HEK293T (cell line): Measurements from ENCODE around the gene COPS3.

Source experiments
- CTCF ChIA-PET: fragments of 350-600 bp; formaldehyde crosslinking; extraction: SDS; loops from one replicate; lab custom pipeline; 2021; ENCODE audit warnings: antibody characterized with exemption, inconsistent platforms; lab: Yijun Ruan, JAX
- POLR2A ChIA-PET: fragments of 350-600 bp; formaldehyde crosslinking; extraction: SDS; loops from one replicate; lab custom pipeline; 2020; ENCODE audit warnings: antibody characterized with exemption, inconsistent platforms; lab: Yijun Ruan, JAX
- DNase-seq: peaks from one replicate; pipeline ENCODE4 v3.0.0; 2012; ENCODE audit warnings: mixed read lengths; ENCODE audit errors: extremely low spot score
- ARNT ChIP-seq: fragments of 450-650 bp; IDR thresholded peaks from 2 replicates; pipeline ENCODE4 v1.6.1; 2017; ENCODE audit warnings: mild to moderate bottlenecking
- BHLHE40 ChIP-seq: fragments of 450-650 bp; IDR thresholded peaks from 2 replicates; pipeline ENCODE4 v1.6.1; 2016; ENCODE audit warnings: mild to moderate bottlenecking, moderate library complexity, borderline replicate concordance
- CTBP1 ChIP-seq: fragments of 450-650 bp; IDR thresholded peaks from 2 replicates; pipeline ENCODE4 v1.6.1; 2016; ENCODE audit warnings: borderline replicate concordance
- ELF4 ChIP-seq: fragments of 450-650 bp; IDR thresholded peaks from 2 replicates; pipeline ENCODE4 v1.6.1; 2017; ENCODE audit warnings: antibody characterized with exemption
- FOXA1 ChIP-seq: fragments of 450-650 bp; IDR thresholded peaks from 2 replicates; pipeline ENCODE4 v1.6.1; 2016; ENCODE audit warnings: mild to moderate bottlenecking
- FOXK2 ChIP-seq: fragments of 450-650 bp; IDR thresholded peaks from 2 replicates; pipeline ENCODE4 v1.6.1; 2016; ENCODE audit warnings: mild to moderate bottlenecking
- FOXM1 ChIP-seq: fragments of 450-650 bp; IDR thresholded peaks from 2 replicates; pipeline ENCODE4 v1.6.1; 2017; ENCODE audit warnings: mild to moderate bottlenecking, borderline replicate concordance
- HDGF ChIP-seq: fragments of 450-650 bp; IDR thresholded peaks from 2 replicates; pipeline ENCODE4 v1.6.1; 2017; ENCODE audit warnings: antibody characterized with exemption, borderline replicate concordance
- L3MBTL2 ChIP-seq: fragments of 450-650 bp; conservative IDR thresholded peaks from 2 replicates; pipeline ENCODE4 v1.6.1; 2016; ENCODE audit warnings: mild to moderate bottlenecking
- LEF1 ChIP-seq: fragments of 450-650 bp; IDR thresholded peaks from 2 replicates; pipeline ENCODE4 v1.6.1; 2017; ENCODE audit warnings: mild to moderate bottlenecking, borderline replicate concordance
- NFRKB ChIP-seq: fragments of 450-650 bp; IDR thresholded peaks from 2 replicates; pipeline ENCODE4 v1.6.1; 2016; ENCODE audit warnings: mild to moderate bottlenecking, moderate library complexity
- SP1 ChIP-seq: fragments of 450-650 bp; IDR thresholded peaks from 2 replicates; pipeline ENCODE4 v1.6.1; 2017
- SUZ12 ChIP-seq: fragments of 450-650 bp; IDR thresholded peaks from 2 replicates; pipeline ENCODE4 v1.6.1; 2016; ENCODE audit warnings: mild to moderate bottlenecking
- TARDBP ChIP-seq: fragments of 450-650 bp; IDR thresholded peaks from 2 replicates; pipeline ENCODE4 v1.6.1; 2016
- ZNF384 ChIP-seq: fragments of 450-650 bp; IDR thresholded peaks from 2 replicates; pipeline ENCODE4 v1.6.1; 2016
- TF ChIP-seq, protein P1 (sequence below): fragments of 450-650 bp; IDR thresholded peaks from 2 replicates; pipeline ENCODE4 v1.6.1; 2016

The COPS3 gene

DNA sequence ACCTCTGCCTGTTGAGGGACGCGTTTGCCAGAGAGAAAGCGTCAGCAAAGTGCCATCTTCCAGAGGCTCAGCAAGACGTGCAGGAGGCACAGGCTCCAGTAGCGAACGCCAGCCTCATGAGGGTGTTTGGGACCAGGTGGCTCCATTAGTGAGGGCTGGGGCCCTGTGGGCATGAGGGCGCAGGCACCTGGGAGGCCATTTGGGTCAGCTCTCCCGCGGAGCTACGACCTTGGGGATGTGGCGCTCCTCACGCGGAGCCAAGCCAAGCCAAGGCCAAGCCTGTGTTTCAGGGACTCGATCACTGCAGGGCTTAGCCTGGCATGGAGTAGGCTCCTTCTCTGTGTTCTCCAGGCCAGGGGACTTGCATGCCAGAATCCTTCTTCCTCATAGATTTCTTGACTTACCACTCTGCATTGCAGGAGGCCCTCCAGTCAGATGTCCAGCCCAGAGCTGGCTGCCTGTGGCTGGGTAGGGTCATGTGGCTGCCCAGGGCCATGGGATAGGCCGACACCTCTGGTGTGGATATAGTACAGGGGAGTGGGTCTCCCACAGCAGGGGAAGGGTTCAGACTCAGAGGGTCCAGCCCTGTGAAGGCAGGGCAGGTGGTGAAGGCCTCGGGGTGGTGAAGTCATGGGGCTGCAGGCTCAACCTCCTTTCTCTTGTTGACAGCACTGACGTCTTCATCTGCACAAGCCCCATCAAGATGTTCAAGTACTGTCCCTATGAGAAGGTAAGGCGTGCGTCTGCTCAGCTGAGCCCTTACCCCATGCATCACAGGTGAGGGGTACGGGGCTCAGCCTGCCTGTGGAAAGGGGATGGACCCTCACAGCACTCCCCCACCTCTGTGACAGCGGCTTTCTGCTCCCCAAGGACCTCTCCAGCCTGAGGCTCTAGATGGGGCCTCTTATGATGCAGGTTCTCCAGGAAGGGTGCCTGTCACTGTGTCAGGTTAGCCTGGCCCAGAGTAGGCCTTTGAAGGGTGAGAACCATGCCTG, 41.8 kb upstream of the COPS3 start:
- TF ChIP-seq SP1: no peak
- TF ChIP-seq ZNF384: no peak
- no peak for TF ChIP-seq LEF1
- TF ChIP-seq, protein P1, sequence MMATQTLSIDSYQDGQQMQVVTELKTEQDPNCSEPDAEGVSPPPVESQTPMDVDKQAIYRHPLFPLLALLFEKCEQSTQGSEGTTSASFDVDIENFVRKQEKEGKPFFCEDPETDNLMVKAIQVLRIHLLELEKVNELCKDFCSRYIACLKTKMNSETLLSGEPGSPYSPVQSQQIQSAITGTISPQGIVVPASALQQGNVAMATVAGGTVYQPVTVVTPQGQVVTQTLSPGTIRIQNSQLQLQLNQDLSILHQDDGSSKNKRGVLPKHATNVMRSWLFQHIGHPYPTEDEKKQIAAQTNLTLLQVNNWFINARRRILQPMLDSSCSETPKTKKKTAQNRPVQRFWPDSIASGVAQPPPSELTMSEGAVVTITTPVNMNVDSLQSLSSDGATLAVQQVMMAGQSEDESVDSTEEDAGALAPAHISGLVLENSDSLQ: no peak
- TF ChIP-seq ARNT: no peak
- no peak for TF ChIP-seq FOXK2
- no peak for TF ChIP-seq FOXM1
- TF ChIP-seq HDGF: no peak
- TF ChIP-seq FOXA1: no peak
- TF ChIP-seq ELF4: no peak
- TF ChIP-seq TARDBP: no peak
- TF ChIP-seq SUZ12: no peak
- no peak for TF ChIP-seq CTBP1
- no peak for TF ChIP-seq NFRKB
- peak; percentile 1 for DNase-seq
- POLR2A ChIA-PET: no interaction called here
- CTCF ChIA-PET: no interaction called here

DNA sequence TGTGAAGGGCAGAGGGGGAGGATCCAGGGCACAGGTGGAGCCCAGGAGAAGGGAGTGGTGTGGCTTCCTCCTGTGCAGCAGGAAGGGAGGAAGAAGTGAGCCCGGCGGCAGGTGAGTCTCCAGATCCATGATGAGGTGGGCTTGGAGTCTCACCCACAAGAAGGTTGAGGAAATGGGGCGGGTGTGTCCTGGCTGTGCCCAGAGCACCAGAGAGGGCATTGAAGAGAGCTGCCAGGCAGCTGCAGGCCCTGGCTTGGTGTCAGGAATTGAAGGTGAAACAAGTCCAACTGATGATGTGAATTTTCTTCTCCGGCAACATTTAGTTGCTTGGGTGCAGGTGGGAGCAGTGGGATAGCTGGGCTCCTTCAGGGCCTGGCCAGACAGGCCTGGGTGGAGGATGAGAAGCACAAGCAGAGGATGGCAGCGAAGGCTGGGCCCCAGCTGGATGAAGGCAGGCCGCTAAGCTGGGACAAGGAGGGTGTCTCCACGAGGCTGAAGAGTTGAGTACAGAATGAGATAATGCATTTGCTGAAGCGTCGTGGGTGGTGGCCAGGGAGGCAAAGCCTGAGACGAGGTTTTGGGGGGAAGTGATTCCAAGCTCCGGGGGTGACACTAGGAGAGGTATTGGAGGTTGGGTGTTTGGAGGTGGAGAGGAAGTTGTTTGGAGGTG, 40.4 kb upstream of the COPS3 start:
- TF ChIP-seq BHLHE40 (no peak), SP1 (no peak), HDGF (no peak), NFRKB (no peak), LEF1 (no peak), SUZ12 (no peak), ELF4 (no peak), CTBP1 (no peak), TARDBP (no peak)
- CTCF ChIA-PET: no interaction called here
- POLR2A ChIA-PET: no interaction called here
- no peak for DNase-seq

DNA sequence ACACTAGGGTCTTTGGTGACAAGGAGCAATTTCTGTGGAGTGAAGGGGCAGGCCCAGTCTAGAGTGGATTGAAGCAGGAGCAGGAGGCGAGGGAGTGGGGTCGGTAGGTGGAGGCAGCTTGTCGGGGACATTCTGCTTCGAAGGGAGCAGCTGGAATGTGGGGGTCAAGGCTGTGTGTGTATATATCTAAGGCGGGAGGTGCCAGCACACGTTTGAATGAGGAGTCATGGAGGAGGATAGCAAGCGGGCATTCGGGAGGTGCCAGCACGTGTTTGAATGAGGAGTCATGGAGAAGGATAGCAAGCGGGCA, 39.8 kb upstream of the COPS3 start:
- TF ChIP-seq CTBP1 (no peak), LEF1 (no peak)
- CTCF ChIA-PET: no interaction called here
- DNase-seq: no peak
- POLR2A ChIA-PET: no interaction called here

DNA sequence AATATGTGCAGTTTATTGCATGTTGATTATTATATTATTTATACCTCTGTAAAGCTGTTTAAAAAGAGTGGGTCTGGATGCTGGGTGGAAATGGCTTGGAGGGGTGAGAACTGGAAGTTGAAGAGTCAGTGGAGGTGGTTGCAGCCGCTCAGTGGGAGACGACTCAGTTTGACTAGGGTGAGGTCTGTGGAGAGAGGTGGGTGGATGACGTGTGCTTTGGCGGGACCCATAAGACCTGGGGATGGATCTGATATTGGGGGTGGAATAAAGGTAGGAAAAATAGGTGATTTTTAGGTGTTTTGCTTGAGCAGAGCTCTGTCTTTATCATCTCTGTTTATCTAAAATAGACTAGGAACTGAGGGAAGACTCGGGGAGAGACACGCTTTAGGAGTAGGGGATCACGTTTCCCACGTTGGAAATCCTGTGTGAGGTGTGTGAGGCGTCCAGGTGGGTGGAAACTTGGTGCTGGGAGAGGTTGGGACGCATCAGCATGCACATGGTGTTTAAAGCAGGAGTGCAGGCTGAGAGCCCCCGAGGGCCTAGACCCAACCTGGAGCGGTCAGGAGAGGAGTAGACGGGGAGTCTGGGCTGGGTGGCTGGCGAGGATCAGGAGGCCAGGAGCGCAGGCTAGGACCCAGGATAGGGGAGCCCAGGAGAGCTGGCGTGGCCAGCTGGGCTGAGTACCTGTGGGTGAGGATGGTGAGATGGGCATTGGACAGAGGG, 39.3 kb upstream of the COPS3 start:
- CTCF ChIA-PET: no interaction called here
- no peak for TF ChIP-seq SUZ12
- TF ChIP-seq FOXA1: no peak
- TF ChIP-seq L3MBTL2: no peak
- no peak for TF ChIP-seq FOXM1
- no peak for TF ChIP-seq NFRKB
- TF ChIP-seq ARNT: no peak
- no peak for TF ChIP-seq SP1
- no peak for TF ChIP-seq TARDBP
- TF ChIP-seq CTBP1: no peak
- no peak for TF ChIP-seq HDGF
- no peak for TF ChIP-seq LEF1
- TF ChIP-seq, protein P1: no peak
- DNase-seq: peak; percentile 4
- POLR2A ChIA-PET: no interaction called here

DNA sequence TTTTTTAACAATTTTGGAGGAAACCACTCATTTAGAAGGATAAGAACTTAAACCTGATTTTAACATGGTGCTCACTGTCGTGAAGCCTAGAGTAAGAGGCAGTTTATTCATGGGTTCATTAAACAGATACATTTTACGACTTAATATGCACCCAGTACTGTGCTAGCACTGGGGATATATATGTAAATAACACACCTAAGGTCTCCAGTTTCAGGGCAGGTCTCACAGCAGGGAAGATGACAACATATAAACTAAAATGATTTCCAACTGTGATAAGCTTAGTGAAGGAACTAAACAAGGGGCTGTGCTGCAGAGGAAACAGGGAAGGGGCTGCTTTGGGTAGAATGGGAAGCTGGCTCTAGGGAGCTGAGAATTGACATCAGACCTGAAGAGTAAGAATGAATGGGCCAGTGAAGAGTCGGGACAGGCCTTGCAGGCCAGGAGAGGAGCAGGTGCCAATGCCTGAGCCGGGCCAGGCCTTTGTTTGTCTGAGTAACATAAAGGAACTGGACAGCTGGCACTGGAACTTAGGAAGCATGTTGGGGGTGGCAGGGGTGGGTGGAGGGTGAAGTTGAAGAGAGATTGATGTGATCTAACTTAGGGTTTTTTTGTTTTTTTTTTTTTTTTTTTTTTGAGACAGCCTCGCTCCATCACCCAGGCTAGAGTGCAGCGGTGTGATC, 34.2 kb upstream of the COPS3 start:
- no peak for DNase-seq
- TF ChIP-seq FOXA1 (no peak), ARNT (no peak), ZNF384 (peak; percentile 49), HDGF (no peak), NFRKB (no peak), SUZ12 (no peak)
- ChIA-PET POLR2A (interaction anchor here (0.6 to 1.7 kb wide), 2 partner anchors 11 to 317 kb away, joined by 3 to 7 read pairs; no protein-coding TSS in a partner anchor), CTCF (interaction anchor here (0.6 kb wide), 2 partner anchors 13 to 16 kb away, joined by 3 read pairs; no protein-coding TSS in a partner anchor)

GRCh38 chr17:17314501-17315071, 33.5 kb upstream of the COPS3 start:
- TF ChIP-seq TARDBP: no peak
- TF ChIP-seq BHLHE40: no peak
- TF ChIP-seq ELF4: no peak
- no peak for TF ChIP-seq SP1
- no peak for TF ChIP-seq FOXA1
- no peak for TF ChIP-seq FOXM1
- TF ChIP-seq CTBP1: no peak
- TF ChIP-seq NFRKB: no peak
- TF ChIP-seq FOXK2: no peak
- no peak for TF ChIP-seq HDGF
- TF ChIP-seq, protein P1: no peak
- no peak for TF ChIP-seq LEF1
- TF ChIP-seq L3MBTL2: no peak
- no peak for TF ChIP-seq SUZ12
- no peak for TF ChIP-seq ZNF384
- no peak for TF ChIP-seq ARNT
- ChIA-PET CTCF (interaction anchor here (0.6 kb wide), 1 partner anchor 17 kb away, joined by 3 read pairs; no protein-coding TSS in a partner anchor), POLR2A (interaction anchor here (1.7 kb wide), 1 partner anchor 10 kb away, joined by 7 read pairs; no protein-coding TSS in a partner anchor)
- no peak for DNase-seq
